Muscle of arm (tissue), 12 donors: ENCODE measurements around the gene SARNP. TPM values are rescaled to one million over a fixed set of nuclear protein-coding genes. Genes with fewer than 3 reads are reported as not detected.
A peak's percentile ranks its signal among the peaks of the same experiment; 100 is the strongest.

Experiments
- DNase-seq: peaks from one replicate; pipeline ENCODE4 v3.0.0-alpha.2; 2013
- polyA plus RNA-seq, 12 donors: library from polyadenylated mRNA; unstranded; fragments of 120-200 nt; gene quantifications; one replicate each; pipeline ENCODE4 v1.2.1, GENCODE V29; 2013; ENCODE audit not compliant: insufficient read length in 12 of 12

Gene SARNP
- polyA plus RNA-seq, 12 donors: 60.8 to 94.0 (median 83.5) TPM; not detected in 1

DNA sequence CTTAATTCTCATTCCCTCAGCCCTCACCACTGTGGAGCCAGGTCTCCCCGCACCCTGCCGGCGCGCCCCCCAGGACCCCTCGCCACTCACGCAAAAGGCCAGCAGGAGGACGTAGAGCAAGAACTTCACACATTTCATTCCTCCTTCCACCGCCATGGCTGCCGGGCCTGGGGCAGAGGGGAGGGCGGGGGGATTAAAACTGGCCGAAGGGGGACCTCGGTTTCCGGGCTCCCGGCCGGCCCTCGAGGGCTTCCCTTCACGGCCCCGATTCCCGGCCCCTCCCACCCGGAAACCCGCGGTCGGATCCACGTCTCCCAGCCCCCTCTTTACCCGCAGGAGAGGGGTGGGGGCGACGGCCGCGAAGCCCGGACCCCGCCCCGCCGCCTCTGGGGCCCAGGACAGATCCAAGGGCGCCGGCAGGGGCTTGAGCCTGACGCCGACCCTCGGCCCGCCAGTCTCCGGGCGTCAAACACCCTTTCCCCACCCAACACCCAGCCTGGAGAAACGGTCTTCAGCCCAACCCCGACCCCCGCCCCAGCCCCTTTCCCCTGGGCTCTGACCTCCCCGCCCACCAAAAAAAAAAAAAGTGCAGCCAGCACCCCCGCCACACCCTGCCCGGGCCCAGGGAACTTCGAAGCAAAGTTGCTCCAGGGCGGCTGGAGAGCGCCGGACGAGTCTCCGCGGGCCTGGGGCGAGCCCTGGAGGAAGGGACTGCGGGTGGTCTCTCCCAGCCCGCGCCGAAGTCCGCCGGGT is 89.2 kb downstream of the SARNP start:
- DNase-seq: peak; percentile 83

DNA sequence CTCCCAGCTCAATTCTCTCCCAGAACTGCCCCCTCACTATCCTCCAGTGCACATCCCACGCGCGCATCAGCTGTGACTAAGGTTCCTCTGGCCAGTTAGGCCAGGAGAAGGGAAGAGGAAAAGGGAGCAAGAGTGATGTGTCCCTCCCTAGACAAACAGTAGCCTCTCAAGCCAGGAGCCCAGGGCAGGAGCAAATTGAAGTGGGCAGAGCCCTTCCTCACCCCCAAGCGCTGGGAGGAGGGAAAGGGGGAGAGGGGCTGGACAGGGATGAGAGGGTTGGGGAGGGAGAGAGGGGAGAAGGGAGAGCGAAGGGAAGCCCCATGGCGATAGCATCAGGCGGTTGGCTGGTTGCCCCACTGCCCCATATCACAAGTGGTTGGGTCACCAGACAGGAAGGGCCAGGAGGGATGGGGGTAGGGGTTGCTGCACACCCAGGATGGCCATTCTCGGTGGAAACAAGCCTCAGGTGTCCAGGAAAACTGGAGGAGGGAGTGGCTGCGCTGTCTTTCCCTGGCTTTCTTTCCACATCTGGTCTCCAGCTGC is 89.8 kb downstream of the SARNP start:
- no peak for DNase-seq

DNA sequence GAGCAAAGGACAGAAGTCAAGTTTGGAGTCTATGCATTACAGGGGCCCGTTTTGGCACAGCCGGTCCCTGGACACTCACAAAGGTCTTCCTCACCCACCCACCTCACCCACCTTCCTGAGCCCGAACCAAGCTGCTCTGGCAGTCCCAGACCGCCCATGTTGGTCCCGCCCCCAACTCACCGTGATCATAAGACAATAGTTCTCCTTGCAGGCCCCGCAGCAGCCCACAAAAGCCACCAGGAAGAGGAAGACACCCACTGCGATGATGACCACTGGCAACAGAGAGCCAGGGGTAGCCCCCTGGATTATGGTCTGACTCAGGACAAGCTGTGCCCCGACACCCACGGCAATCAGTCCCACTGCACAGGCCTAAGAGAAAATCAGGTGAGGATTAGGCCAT is 90.6 kb downstream of the SARNP start:
- no peak for DNase-seq

DNA sequence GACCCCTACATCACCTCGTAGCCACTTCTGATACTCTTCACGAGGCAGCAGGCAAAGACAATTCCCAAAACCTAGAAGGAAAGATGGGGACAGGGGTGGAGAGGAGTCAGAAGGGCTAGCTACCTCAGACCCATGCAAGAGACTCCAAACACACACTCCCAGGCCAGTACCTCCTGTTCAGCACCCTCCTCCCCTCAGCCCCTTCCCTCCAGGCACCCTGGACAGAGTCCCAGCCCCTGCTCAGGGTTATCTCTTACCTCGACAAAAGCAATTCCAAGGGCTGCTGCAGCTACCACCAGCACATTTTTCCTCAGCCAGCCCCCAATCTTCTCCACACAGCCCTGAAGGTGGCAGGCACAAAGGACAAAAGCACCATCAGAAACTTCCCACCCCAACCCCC is 92.0 kb downstream of the SARNP start:
- no peak for DNase-seq

DNA sequence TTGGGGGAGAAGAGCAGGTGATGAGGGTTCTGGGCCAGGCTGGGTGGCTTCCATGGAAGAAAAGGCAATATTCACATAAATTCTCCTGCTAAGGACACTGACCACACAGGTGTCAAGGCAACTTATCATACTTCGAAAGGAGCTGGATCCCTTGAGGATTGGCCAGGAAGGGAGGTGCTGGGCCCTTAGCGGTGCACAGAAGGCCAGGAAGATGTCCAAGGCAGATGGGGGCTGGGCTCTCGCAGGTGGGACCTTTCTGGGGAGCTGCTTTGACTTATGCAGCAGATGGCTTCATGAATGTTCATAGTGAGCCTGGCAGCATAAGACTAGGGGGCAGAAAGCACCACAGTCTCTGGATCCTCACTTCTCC is 92.6 kb downstream of the SARNP start:
- no peak for DNase-seq

DNA sequence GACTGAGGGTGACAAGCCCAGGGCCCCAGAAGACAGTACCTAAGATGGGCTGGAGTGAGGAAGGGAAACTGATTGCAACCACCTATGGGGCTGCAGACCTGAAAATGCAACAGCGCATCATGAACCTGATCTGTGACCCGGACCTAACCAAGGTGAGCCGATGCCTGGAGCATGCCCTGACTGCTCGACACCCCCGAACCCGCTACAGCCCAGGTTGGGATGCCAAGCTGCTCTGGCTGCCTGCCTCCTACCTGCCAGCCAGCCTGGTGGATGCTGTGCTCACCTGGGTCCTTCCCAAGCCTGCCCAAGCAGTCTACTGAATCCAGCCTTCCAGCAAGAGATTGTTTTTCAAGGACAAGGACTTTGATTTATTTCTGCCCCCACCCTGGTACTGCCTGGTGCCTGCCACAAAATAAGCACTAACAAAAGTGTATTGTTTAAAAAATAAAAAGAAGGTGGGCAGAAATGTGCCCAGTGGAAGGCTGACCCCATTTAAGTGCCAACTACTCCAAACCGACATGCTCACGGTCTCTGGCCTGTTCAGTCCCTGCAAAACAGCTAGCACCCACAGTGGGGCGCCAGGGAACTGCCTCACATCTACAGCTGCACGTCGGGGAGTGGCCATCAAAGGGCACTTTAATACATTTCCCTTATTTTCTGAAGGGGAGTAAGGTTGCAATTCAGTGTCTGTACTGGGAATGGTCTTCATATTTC is 93.1 kb downstream of the SARNP start:
- no peak for DNase-seq

DNA sequence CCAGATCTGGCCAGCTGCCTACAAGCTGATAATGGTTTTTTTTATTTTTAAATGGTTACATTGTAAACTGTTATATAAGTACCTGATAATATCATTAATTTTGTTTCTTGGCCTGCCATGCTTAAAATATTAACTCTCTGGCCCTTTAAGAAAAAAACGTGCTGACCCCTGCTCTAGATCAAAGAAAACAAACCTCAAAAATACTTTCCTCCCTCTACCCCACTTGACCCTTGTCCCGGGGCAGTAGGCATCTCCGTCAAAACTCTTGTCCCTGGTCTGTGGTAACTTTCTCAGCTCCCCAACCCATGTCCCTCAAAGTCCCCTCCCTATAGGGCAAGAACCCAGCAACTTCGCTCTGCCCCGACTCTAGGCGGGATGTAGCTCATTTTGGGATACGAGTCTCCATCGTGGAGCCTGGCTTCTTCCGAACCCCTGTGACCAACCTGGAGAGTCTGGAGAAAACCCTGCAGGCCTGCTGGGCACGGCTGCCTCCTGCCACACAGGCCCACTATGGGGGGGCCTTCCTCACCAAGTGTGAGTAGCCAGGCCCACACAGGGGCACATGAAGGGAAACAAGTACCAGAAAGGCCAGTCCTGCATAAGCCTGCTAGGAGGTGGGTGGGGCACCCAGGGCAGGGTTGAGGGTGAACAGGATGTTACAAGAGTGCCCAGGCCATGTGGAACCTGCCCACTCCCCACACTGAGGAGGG is 93.9 kb downstream of the SARNP start:
- DNase-seq: no peak

DNA sequence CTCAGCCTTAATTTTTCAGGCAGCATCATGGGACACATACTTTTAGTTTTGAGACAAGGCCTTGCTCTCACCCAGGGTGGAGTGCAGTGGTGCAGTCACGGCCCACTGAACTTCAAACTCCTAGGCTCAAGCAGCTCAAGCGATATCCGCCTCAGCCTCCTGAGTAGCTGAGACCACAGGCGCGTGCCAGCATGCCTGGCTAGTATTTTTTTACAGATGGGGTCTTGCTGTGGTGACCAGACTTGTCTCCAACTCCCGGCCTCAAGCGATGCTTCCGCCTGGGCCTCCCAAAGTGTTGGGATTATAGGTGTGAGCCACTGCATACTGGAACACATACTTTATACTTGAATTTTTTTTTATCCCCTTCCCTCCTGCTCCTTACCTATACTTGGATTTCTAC is 94.6 kb downstream of the SARNP start:
- no peak for DNase-seq

DNA sequence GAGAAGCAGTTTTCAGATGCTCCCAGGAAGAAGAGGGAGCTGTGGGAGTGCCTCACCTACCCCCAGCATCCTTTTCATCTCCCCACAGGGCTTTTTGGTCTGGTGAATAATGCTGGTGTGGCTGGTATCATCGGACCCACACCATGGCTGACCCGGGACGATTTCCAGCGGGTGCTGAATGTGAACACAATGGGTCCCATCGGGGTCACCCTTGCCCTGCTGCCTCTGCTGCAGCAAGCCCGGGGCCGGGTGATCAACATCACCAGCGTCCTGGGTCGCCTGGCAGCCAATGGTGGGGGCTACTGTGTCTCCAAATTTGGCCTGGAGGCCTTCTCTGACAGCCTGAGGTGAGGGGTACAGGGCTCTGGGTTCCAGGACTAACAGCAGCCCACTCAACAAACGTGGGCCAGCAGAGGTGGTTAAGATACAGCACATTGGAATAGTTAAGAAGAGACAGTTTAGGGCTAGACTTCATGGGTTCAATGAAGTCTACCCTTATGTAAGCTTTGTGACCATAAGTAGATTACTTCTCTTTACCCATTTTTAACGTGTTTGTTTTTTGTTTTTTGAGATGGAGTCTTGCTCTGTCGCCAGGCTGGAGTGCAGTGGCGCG is 95.8 kb downstream of the SARNP start:
- no peak for DNase-seq

DNA sequence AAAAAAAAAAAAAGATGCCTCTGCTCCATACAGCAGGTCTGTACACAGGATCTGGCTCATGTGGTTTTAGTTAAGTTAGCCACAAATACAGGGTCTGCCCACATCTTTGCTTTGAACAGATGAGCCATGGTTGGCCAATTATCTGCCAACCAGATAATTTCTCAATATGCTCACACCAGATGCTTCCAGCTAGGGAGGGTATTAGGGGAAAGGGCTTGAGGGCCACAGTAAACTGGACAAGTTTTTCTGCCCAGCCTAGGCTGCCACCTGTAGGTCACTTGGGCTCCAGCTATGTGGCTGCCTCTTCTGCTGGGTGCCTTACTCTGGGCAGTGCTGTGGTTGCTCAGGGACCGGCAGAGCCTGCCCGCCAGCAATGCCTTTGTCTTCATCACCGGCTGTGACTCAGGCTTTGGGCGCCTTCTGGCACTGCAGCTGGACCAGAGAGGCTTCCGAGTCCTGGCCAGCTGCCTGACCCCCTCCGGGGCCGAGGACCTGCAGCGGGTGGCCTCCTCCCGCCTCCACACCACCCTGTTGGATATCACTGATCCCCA is 96.6 kb downstream of the SARNP start:
- no peak for DNase-seq

DNA sequence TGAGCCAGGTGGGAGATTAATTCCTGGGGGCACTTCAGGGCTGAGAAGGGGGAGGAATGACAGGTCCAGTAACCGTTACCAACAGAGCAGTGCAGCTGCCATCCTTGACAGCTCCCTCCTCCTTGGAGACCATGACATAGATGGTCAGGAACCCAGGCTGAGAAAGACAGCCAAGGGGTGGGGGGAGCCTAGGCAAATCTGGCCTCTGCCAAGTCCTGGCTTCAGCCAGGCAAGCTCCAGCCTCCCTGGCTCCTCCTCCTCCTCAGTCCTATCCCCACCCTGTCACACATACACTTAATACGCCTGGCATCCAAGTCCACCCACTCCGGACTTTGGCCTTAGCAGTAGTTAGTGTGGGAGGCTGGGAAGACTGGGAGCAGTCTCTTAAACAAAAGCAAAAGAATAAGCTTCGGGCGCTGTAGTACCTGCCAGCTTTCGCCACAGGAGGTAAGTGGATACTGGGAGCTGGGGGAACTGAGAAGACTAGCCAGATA is 97.4 kb downstream of the SARNP start, which contains the start of gene RDH5:
Gene RDH5 (plus strand): TSS at position 323 of the 494 bp plus-strand sequence. CDS start 792 bp downstream, outside the sequence.
- DNase-seq: no peak

DNA sequence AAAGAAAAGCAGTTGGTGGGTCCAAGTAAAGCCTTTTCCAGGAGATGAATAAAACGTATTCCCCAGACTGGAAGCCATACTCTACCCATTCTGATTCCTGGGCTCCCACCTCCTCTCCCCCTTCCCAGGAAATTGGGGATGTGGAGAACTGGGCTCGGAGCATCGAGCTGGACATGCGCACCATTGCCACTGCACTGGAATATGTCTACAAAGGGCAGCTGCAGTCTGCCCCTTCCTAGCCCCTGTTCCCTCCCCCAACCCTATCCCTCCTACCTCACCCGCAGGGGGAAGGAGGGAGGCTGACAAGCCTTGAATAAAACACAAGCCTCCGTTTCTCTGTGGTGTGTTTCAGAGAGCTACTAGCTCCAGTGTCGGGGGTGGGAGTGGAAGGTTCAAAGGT is 98.2 kb downstream of the SARNP start:
- DNase-seq: no peak

DNA sequence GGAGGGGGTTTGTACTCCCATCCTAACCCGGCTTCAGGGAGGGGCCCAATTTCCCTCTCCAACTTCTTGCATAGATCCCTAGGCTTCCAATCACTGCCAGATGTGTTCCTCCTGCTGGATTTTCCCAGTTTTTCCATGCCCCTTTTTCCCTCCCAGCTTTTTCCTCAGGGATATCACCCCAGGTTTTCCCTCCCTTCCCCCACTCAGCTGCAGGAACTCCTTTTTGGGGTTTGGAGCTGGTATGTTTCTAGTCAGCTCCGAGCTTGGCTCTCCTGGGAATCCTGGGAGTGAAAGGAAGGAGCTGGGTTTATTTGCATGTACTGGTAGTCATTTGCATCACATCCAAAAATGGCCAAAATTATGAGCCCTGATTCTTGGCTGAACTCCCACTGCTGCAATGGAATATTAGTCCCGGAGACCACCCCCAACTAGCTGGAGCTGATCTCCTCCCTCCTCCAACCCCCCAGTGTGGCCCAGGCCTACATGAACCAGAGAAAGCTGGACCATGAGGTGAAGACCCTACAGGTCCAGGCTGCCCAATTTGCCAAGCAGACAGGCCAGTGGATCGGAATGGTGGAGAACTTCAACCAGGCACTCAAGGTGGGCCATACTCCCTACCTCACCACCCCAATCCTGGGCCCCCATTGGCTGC is 98.8 kb downstream of the SARNP start:
- no peak for DNase-seq

DNA sequence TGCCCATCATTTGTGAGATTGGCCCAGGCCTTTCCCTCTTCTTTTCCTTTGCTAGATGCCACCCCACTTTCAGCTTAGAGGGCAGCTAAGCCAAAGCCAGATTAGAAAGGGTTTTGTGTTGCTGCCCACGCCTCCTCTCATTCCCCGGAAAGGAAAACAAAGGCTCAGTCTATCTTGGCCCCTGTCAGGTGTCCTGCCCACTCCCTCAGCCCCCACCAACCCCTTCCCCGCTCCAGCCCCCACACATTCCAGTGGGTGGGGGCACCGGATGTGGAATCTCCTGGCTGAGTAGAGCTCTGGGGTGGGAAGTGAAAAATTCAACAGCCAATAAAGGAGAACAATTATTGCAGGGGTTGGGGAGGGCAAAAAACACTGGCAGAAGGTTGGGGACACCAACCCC is 99.5 kb downstream of the SARNP start:
- no peak for DNase-seq

DNA sequence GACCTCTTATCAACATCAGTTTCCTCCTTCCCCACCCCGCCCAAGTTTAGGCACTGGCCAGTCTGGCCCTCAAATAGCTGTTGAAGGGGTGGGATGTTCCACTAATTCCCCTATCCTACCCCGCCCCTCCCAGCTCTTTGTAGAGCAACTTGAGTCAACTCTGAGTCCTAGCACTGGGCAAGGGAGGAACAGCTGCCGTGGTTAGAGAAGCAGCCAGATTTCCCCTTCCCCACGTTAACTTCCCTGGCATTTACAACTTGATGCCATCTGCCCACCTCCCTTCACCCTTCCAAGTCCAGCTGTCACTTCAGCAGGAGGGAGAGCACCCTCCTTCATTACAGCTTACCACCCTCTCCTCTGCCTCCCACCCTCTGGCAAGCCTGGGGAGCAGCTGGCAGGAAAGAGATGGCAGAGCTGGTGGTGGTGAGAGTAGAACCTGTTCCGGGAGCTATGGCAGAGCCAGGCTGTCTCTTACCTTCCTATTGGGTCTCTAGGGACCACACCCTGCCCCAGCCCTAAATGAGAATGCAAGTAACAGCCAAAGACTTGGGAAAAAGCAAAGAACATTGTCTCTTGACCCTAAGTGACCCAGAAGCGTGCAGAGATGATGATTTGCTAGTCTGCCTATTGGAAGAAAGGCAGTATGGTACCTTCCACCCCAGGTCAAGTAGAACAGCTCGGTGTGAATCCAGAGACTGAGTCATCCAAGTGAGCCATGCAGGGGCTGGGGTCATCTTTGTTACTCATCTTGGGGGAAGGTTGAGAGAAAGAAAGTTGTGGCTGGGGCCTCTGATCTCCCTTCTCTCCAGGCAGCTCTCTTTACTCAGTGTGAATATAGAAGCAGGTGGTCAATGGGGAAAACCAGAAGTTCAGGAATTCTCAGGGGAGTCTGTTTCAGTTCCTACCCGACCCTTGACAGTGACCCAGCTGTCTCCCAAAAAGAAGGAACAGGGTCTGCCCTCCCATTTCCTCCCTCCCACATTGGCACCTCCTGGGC is 100.2 kb downstream of the SARNP start:
- DNase-seq: no peak

DNA sequence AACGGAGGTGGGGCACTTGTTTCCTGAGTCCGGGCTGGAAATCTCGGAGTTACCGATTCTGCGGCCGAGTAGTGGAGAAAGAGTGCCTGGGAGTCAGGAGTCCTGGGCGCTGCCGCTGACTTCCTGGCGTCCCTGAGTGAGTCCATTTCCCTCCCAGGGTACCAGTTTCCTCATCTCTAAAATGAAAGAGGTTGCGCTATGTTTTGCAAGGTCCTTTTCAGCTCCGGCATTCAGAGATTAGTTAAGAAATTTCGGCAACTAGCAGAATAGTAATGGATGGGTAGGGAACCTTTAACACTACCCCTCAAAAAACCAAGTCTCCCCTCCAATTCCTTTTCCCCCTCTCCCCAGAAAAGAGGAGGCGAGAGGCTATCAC is 101.0 kb downstream of the SARNP start:
- DNase-seq: no peak

DNA sequence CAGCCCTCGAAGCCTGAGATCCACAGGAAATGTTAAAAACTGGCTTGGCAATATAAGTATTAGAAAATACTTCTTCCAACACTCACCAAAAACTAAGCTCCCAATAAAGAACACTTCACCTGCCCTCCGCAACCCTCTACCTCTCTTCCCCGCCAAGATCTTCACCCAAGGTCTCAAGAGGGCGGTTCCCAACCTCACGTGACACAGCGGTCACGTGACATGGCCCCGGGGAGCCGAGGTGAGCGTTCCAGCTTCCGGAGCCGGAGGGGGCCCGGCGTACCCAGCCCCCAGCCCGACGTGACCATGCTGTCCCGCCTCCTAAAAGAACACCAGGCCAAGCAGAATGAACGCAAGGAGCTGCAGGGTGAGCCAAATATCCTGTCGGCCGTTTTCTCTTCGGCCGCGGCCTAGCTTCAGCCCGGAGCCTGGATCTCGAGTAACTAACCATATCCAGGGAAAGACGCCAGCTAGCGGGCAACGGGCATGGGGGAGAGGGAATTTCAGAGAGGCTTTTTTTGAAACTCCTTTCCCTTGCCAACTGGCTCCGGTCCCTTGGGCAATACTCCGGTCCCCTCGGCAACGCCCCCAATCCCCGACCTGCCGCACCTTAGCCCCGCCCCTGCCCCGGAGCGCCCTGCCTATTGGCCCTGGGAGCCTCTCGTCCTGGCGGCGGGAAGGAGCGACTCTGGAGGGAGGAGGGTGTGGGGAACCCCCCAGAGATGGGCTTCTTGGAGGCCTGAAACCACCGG is 101.5 kb downstream of the SARNP start, which contains the start of gene BLOC1S1:
Gene BLOC1S1 (plus strand): TSS at position 214 of the 749 bp plus-strand sequence. CDS start 6 bp downstream, at position 220.
- DNase-seq: peak; percentile 96

DNA sequence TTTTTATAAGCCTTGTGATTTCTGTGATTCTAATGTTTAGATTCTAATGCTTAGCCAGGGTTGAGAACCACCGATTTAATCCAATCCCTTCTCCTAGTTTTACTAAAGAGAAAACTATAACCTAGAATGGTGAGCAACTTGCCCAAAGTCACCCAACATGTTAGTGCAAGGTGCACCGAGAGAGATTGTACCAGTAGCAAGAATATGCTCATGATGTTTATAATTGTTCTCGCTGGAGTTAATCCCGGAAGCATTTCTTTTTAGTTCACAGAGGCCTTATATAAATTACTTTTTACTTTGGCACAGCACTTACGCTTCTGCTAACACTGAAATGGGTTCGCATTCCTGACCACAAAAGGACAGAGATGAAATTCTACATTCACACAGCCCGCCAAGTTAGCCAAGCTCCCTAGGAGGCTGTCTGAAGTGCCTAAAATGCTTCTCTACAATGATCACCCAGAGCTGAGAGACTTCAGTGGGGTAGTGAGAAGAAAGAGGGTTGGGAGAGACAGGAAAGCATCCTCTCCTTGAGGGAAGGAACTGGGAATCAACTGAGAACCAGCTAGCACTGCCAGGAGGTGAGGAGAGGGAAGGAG is 102.3 kb downstream of the SARNP start:
- no peak for DNase-seq
